NCI-H1930 (cell line): ENCODE data around the gene SULF2.

ENCODE experiments used
- DNase-seq, 2 experiments: peaks; one replicate each; lab custom pipeline; 2025; lab: John Stamatoyannopoulos, UW

SULF2 gene

DNA sequence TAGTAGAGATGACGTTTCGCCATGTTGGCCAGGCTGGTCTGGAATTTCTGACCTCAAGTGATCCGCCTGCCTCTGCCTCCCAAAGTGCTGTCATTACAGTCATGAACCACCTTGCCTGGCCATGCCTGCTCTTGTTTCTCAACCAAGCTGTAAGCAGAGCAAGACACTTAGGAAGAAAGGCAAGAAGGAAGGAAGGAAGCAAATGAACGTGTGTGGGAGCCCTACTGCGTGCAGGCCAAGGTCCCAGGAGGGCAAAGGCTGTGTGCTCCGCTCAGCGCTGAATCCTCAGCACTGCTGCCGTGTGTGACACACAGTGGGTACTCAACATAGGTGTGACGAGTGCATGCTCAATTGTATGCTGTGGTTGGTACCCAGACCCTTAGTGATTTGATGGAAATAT, 47.4 kb downstream of the SULF2 start:
- no peak for DNase-seq

DNA sequence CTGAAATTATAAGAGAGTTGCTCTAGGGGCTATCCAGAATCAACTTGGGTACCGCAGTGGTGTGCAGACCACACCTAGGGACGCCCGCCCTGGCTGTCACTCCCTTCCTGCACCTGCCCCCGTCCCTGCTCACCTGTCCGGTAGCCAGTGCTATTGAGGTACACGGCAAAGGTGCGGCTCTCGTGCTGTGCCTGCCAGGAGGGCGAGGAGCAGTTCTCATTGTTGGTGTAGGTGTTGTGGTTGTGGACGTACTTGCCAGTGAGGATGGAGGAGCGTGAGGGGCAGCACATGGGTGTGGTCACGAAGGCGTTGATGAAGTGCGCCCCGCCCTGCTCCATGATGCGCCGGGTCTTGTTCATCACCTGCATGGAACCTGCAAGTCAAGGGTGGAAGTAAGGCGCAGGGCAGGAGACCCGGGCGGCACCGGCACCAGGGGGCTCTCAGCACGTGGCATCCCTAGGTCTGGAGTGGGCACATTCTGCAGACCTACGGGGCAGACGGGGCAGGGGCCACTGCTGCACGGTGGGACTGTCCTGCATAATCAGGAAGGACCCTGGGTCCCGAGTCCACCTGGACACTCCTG, 48.6 kb downstream of the SULF2 start:
- no peak for DNase-seq

DNA sequence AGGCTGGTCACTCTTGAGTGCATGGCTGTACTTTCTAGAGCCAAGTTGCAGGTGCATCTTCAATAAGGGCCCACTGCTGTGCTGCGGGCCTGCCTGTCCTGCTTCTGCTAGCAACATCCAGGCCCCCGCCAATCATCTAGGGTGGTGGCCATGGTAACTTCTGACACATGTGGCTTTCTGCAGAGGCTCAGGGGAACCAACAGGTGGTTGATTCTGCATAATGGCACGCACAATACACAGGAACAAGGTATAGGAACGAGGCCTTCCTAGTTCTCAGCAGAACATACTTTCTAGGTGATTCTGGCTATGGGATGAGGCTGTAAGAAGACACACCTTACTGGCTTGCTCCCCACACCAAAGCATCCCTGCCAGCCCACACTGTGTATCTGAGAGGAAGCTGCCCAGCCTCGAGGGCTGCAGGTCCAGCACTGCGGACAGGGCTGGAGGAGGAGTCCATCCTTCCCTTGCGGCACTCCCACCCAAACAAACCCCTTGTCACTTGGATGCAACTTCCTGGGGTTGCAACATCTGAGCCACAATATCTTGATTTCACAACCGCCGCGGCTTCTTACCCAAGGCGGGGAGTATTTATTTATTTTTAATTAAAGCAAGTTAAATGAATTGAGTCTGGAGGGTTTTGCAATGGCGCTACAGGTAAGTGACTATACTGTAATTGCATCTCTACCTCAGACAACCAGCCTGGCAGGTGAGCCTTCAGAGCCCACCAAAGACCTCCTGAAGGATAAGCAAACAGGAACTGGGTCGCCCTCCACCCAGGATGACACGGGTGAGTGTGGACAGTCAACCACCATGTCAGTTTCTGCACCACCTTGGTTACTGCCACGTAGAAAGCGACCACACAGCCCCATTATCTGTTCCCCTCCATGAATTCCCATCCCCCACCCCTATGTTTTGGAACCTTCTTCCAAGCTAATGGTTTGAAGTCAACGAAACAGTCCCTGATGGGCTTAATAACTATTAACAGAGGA, 49.6 kb downstream of the SULF2 start:
- no peak for DNase-seq

DNA sequence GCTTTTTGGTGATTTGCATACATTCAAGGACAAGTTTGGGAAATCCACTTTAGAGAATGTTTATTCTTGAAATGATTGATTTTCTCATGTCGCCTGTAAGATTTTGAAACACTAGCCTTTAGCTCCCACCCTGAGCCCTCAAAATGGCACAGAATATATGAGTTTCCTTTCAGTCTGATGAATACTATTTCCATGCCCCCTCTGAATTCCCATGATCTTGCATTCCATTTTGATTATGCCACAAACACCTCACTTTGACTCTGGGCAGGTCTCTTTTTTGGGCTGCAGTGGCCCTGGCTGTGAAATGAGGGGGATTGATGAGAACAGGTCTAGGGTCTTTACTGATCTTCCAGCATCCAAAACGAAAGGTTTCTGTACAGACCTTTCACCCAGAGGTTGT, 50.4 kb downstream of the SULF2 start:
- DNase-seq = no peak

DNA sequence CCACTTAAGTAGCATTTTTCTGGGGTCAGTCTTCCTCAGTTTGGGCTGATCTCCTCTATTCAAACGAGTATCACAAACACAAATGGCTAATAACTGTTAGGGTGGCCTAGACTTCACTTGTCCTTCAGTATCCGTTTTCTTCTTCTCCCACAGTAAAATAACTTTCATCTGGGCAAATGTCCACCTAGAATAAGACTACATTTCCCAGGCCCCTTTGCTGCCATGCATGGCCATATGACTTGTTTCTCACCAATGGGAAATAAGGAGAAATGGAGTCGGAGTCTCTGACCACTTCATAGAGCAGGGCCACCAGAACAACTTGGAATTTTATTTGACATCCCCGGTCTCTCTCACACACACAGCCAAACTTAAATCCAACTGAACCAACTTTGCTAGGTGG, 51.4 kb downstream of the SULF2 start:
- DNase-seq = no peak

DNA sequence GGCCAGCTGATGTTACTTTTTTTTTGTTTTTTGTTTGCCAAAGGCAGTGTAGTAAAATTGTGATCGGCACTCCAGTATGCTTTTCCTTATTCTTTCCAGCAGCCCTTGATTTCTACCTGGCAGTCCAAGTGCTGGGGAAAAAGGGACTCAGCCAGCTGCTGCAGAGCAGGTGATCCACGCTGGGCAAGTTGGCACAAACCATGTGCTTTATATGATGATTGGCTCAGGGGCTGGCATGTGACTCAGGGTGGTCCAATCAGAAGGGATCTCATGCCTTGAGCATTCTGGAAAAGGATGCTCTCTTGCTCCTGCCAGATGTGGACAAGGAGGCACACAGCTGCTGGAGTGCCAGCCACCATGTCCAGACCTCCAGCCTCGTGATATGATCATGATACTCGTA, 54.5 kb downstream of the SULF2 start:
- DNase-seq = no peak

DNA sequence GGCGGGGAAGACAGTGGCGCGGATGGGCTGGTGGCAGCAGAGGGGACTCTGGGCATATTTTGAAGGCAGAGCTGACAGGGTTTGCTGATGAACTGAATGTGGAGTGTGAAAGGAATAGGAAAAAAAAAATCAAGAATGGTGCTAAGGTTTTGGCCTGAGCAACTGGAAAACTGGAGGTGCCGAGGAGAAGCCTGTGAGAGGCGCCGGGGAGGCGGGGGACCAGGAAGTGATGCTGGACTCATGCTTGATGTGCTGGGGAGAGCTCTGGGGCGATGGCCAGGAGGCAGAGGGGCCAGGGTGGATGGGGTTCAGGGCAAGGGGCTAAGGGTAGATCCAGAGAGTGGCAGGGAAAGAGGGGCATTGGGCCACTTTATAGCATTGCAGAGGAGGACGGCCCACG, 55.8 kb downstream of the SULF2 start:
- DNase-seq = no peak

DNA sequence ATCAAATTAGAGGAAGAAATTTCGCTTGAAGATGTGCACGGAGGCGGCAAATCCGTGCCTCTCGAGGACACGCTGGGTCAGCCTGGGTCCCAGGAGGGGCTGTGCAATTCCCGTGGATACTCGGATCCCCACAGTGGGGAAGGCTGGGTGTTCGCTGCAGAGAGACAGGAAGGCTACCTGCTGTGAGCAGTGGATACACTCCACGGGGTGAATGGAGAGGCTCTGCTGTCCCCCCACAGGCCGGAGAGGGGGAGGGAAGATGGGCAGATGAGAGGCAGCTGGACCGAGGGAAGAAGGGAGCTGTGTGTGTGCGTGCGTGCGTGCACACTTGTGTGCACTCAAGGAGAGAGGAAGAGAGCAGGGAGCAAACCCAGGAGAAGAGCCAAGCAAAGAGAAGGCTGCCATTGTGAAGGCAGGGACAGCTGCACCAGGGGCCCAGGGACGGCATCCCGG, 57.3 kb downstream of the SULF2 start:
- DNase-seq = no peak

DNA sequence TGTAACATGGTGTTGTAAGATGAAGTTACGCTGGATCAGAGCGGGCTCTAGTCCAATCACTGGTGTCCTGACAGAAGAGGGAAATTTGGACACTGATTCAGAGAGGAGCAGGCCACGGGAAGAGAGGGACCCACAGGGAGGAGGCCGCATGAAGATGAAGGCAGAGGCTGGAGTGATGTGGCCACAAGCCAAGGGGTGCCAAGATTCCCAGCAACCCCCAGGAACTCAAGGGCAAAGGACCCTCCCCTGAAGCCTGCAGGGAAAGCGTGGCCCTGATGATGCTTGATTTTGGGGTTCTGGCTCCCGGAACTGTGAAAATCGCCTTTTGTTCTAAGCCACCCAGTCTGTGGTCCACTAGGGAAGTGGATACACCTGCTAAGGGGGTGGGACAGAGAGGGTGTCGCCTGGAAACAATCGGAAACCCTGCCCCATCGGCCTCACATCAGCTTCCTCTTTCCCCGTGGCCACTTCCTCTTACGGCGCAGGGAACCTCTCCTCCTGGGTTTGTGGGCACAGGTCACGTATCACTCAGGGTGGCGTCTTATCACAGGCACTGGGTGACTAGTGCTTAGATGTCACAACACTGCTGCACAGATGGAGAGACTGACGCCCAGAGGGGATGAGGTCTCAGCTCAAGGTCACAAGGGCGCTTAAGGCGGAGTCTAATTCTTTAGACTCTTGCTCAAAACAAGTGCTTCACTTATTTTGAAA, 58.0 kb downstream of the SULF2 start:
- no peak for DNase-seq

DNA sequence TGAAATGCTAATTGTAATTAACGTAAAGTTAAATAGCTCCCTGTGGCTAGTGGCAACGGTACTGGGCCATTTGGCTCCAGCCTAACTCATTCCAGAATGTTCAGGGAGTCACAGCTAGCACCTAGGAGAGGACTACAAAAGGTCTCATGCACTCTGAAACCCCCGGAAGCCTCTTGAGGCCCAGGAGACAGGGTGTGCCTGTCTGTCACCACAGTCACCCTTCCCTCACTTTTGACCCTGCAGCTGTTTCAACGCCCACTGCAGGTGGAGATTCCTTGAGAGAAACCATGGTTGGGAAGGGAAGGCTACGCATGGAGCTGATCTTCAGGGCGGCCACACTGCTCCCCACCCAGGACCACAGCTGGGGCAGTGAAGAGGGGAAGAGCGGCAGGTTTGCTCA, 58.6 kb downstream of the SULF2 start:
- DNase-seq = no peak

DNA sequence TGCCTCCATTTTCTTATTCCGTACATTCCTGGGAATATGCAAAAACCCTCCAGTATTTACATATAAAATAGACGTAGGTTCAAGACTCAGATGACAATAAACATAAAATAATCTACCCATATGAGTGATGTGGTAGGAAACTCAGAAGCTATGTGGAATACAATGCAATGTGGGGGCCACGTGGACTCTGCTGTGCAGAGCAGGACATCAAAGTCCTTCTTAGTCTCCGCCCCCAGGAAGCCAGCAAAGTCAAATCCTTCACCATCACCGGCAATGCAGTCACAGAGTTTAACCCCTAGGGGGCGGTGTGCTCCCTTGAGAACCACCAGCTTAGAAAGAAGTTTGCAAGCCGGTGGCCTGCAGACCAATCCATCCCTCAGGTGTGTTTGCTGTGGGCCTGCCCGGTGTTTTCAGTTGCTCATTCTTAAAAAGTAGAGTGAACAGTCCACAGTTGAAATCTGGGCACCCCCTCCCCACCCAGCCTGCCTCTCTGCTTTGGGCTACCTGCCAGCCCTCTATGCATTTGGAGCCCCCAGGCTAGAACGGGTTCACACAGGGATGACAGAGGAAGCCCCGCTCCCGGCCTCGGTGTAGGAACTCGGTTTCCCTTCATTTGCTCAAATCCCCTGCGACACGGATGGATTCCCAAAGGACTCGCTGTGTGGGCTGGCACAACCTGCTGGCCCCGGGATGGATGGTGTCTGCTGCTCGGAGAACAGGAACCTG, 59.9 kb downstream of the SULF2 start:
- DNase-seq = peak; percentile 44 to 70

DNA sequence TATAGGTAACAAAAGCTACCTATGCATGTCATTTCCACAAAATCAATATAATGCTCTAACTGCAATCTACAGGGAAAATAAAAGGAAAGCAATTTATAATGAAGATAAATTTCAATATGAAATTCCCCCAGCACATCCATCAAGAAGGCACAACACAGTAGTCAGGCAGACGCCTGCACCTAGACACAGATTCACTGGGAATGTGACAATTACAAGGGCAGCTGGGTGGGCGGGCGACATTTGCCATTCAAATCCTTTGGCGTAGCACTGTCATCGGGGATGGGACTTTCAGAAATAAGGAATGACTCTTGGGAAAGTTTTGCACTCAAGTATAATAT, 60.4 kb downstream of the SULF2 start:
- no peak for DNase-seq

DNA sequence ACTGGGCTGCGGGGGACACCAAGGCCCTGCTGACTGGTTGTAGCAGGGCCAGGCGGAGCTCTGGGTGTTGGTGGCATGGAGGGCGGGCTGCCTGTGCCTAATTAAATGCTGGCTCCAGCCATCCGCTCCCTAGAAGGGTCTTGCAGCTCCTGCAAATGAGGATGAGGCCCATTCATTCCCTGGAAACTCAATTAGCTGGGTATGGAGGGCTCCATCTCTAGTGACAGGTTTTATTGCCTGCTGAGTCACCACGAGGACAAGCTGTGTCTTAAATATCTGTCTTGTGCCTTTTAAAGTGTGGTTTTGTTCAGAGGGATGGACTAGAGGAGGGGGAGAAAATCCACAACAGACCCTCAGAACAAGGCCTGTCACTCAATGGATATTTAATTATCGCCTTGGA, 60.9 kb downstream of the SULF2 start:
- no peak for DNase-seq

DNA sequence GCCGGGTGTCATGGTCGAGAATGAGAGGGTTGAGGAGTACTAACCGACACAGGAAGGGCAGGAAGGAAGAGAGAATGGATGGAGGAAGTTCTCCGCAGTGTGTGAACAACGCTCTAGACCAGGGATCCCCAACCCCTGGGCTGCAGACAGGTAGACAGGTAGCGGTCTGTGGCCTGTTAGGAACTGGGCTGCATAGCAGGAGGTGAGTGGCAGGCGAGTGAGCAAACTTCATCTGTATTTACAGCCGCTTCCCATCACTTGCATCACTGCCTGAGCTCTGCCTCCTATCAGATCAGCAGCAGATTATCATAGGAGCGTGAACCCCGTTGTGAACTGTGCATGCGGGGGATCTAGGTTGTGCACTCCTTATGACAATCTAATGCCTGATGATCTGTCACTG, 62.0 kb downstream of the SULF2 start:
- no peak for DNase-seq

DNA sequence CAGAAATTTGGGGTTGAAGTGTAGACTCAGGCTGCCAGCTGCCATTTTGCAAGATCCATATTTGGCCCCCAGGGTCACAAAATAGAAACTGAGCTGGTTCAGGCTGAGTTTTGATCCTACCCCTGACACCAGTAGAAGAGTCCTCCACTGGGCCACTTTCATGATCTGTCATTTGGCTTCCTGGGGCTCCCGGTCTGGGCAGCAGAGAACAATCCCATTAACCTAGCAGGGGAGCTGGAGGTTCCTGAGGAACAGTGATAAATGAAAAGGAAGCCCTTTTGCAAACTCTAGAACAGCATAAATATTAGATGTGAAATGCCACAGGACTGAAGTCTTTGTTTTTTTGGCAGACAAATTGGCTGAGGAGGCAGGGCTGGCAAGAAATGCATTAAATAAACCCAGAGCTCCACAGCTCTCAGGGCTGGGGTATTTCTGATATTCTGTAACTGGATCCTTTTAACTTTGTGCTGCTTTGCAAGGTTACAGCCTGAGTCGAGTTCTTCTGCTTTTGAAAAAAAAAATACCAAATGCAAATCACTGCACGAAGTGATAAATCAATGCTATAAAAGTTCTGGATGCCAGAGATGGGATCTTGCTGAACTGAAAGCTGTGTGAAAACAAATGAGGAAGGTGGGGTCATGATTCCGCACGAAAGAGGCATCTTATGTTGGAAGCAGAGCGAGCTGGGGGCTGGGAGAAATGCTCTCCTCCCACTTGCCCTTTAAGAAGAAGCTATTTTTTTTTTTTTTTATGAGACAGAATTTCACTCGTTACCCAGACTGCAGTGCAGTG, 64.4 kb downstream of the SULF2 start:
- DNase-seq = no peak

DNA sequence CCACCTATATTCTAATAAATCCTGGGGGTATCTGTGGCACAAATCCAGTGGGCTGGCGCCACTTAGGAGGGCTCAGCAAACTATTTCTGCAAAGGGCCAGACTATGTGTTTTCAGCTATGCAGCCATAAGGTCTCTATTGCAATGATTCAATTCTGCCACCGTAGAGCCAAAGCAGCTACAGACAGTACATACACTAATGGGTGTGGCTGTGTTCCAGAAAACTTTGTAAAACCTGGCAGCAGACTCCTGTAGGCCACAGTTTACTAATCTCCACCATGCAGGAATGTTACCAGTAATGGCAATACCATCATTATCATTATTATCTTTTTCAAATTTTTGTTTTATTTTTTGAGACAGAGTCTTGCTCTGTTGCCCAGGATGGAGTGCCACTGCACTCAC, 65.7 kb downstream of the SULF2 start:
- DNase-seq = no peak

DNA sequence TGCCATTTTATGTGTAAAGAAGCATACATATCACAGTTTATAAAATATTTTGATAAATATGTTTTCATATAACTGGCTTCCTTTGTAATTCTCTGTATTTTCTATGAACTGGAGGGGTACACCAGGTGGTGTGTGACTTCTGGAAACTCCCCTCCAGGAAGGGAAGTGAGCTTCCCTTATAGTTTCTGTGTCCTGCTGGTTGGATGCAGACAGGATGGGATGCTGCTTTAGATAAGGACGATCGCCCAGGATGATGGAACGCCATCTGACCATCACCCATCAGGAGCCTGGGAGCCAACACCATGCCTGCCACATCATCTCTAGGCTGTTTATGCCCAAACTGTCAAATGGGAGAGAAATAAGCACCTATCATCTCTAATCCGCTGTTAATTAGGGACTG, 66.1 kb downstream of the SULF2 start:
- no peak for DNase-seq

DNA sequence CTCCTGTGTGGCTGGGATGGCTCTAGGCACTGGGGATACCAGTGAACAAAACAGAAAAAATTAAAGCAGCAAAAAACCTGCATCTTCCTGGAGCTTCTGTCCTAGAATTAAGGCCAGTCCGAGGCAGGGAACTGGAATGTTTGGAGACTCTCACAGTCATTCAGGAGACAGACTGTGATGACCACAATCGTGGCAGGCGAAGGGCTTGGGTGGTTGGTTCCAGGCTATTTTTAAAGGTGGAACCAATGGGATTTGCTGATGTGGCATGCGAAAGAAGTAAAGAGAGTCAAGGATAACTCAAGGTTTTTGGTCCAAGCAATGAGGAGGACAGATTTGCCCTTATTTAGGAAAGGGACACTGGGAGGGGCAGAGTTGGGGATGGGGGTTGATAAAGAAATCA, 66.9 kb downstream of the SULF2 start:
- DNase-seq = no peak

DNA sequence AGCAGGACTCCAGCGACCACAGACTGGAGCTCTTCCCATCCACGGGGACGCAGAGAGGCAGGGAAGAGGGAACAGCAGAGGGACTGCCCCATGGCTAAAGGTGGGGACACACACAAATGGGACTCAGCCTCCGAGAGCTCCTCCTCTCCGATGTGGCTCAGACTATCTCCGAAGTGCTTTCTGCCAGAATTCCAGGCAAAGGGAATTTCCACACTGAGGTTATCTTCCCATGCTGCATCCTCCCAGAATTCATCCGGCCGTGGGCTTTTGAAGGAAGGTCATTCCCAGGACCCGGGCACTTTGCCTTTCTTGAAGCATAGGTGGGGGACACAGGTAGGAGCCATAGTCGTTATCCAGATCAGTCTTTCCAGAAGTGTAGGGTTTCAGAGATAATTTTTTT, 67.9 kb downstream of the SULF2 start:
- no peak for DNase-seq

DNA sequence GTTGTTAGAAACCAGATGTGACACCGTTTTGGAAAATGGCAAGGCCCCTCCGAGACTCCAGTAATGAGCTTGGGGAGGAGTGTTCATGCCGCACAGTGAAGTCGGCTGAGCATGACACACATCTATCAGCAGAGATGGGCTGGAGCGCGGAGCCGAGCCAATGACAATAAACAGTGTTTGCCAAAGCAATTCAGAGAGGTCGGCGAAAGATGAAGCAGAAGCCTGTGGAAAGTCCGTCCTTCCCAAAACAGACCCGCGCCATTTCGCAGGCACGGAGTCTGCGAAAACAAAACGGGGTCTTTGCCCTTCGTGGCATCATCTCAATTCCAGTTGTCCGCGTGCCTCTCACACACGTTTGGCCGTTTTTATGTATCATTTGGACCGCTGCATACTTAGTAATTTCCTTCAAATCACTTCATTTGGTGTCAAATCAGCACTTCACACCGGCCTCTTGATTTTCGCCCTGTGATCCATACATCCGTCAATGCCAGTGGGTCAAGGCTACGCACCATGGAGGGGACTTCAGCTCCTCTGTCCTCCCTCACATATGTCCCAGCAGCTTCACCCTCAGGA, 71.3 kb downstream of the SULF2 start:
- no peak for DNase-seq

DNA sequence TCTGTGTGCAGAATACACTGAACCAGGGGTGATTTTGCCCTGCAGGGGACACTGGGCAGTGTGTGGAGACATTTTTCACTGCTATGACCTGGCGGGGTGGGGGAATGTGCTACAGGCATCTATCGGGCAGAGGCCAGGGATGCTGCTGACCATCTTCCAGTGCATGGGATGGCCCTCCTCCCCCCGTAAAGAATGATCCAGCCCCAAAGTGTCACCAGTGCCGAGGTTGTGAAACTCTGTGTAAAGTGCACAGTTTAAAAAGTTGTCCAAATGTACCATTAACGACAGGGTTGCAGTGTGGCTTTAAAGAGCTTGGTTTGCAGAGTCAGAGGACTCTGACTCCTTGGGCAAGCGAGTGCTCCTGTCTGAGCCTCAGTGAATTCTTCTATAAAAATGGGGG, 72.1 kb downstream of the SULF2 start:
- no peak for DNase-seq
